HG03135 (cell line): ENCODE measurements around the gene CYB5RL.
"Not testable (repeated sequence)": the region's sequence is repeated elsewhere in the genome, so short reads cannot be mapped to it uniquely, and the experiment has no call there.

ENCODE experiments used
- ATAC-seq: cut with Tn5 transposase; IDR thresholded peaks from one replicate; pipeline ENCODE4 v1.9.1; 2021; ENCODE audit warnings: mild to moderate bottlenecking, moderate library complexity; ENCODE audit not compliant: unreplicated experiment

Gene CYB5RL, protein sequence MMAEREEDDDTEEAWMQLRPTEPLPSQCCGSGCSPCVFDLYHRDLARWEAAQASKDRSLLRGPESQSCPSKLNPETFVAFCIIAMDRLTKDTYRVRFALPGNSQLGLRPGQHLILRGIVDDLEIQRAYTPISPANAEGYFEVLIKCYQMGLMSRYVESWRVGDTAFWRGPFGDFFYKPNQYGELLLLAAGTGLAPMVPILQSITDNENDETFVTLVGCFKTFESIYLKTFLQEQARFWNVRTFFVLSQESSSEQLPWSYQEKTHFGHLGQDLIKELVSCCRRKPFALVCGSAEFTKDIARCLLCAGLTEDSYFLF

DNA sequence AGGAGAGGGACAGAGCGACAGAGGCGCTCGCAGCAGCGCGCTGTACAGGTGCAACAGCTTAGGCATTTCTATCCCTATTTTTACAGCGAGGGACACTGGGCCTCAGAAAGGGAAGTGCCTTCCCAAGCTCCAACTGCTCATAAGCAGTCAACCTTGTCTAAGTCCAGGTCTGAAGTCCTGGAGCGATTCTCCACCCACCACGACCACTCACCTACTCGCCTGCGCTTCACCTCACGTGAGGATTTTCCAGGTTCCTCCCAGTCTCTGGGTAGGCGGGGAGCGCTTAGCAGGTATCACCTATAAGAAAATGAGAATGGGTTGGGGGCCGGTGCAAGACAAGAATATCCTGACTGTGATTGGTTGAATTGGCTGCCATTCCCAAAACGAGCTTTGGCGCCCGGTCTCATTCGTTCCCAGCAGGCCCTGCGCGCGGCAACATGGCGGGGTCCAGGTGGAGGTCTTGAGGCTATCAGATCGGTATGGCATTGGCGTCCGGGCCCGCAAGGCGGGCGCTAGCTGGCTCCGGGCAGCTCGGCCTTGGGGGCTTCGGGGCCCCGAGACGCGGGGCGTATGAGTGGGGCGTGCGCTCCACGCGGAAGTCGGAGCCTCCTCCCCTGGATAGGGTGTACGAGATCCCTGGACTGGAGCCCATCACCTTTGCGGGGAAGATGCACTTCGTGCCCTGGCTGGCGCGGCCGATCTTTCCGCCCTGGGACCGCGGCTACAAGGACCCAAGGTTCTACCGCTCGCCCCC, at the start of gene CYB5RL, which contains the start of gene MRPL37:
Gene CYB5RL, minus strand, starts transcription at position 266 of the 754 bp plus-strand sequence. CDS start 4,414 bp downstream, outside the sequence.
Gene MRPL37, plus strand, starts transcription at position 403 of the 754 bp plus-strand sequence. Its CDS starts 77 bp downstream, at position 480.
- peak; percentile 92 for ATAC-seq

- ATAC-seq = no peak
Measured at GRCh38 chr1:54248966-54249365, 49.1 kb upstream of the CYB5RL start.

DNA sequence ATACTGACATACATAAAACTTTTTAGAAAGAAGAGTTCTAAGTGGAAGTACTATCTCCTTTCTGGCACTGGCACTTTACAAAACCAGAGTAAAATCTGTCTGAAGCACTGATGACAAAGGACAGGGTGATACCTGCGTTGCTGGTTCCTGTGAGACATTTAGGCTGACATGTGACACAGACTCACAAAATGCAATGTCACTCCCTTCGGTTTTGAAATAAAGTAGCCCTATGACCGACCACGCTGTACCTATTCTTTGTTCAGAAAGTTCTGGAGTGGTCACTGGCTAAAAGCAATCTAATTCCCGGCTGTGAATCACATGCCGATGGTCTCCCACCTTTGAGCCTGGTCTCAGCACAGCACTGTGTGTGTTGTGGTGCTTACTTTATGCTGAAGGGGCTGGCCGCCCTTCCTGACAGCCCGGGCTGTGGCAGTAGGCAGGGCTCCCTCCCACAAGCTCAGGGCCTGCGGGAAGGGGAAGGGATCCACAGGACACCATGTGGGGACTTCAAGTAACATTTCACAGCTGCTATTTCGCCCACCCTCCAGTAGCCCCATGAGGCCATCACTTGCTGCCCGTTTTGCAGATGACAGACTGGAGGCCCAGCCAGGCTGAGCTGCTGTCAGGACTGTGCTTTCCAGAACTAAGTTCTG, 48.2 kb upstream of the CYB5RL start:
- ATAC-seq = no peak

GRCh38 chr1:54246116-54246721, 46.4 kb upstream of the CYB5RL start:
- ATAC-seq = no peak

DNA sequence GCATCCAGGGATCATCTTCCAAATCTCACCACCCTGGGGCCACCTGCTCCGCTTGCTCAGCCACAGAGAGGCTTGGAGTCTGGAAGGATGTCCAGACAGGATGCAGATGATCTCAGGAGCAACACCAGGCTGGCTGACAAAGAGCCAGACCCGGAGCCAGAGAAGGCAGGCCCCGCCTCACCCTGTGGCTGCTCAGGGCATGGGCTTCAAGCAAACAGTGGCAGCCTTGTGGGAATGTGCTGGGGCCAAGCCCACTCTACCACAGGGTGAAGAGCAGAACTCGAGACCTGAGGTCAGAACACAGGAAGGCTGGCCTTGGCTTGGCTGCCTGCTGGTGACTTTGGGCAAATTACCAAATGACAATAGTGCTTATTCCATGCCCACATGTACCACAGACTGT, 45.7 kb upstream of the CYB5RL start:
- no peak for ATAC-seq

- ATAC-seq = no peak
Measured at GRCh38 chr1:54244655-54245054, 44.8 kb upstream of the CYB5RL start.

DNA sequence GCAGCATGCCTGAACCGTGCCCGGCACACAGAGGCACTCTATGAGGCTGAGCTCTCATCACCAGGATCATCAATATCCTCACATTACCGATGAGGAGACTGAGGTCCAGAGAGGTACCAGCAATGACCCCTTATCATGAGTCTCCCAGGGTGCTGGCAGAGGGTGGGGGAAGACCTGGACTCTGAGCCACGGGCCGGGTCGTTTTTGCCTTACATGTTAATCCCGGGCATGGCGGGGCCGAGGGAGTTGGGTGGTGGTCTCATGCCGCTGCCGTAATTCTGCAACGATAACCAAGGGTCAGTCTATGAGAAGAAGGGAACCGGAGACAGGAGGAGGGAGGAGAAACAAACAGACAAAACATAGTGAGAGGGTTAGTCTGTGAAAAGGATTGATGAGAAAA, 43.2 kb upstream of the CYB5RL start:
- ATAC-seq = no peak

DNA sequence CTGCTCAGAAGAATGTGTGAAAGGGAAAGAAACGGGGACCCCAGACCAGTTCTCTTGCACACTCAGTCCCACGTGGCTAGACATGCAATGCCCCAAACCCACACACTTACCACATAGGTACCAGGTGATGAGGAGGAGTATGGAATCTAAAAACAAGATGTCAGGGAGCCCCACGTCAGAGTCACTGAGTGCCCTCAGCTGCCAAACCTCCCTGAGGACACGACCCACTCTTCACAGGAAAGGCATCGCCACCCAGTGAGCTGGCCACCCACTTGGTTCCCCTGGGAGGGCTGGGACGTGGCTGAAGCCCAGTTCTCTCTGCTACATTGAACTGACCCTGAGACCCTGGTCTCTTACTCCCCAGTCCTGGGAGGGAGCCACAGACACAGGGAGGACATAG, 41.5 kb upstream of the CYB5RL start:
- no peak for ATAC-seq

DNA sequence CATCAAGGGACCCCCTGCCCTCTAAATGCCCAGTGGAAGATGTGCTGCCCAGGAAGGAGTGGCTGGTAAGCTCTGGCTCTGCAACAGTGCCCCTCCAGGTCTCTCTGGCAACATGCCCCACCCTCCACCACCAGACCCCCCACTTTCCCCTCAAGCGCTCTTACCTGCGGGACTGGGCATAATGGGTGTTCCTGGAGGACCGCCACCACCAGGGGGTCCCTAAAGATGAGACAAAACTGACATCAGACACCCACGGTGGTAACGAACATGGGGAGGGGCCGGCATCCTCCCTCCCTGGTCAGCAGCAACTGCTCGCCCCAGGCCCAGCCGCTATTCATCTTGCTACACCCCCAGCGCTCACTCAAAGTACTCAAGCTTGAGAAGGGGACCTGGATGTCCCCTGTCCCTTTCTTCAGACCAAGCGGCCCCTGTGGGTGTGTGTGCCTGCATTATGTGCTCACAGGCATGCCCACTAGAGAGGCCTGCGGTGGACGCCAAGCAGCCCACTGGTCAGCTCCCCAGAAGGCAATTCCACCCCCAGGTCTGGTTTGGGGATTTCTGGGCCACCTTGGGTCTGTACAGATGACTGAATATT, 41.0 kb upstream of the CYB5RL start:
- ATAC-seq = no peak

GRCh38 chr1:54239631-54240031, 39.8 kb upstream of the CYB5RL start:
- ATAC-seq = no peak

GRCh38 chr1:54239035-54239383, 39.2 kb upstream of the CYB5RL start:
- no peak for ATAC-seq

DNA sequence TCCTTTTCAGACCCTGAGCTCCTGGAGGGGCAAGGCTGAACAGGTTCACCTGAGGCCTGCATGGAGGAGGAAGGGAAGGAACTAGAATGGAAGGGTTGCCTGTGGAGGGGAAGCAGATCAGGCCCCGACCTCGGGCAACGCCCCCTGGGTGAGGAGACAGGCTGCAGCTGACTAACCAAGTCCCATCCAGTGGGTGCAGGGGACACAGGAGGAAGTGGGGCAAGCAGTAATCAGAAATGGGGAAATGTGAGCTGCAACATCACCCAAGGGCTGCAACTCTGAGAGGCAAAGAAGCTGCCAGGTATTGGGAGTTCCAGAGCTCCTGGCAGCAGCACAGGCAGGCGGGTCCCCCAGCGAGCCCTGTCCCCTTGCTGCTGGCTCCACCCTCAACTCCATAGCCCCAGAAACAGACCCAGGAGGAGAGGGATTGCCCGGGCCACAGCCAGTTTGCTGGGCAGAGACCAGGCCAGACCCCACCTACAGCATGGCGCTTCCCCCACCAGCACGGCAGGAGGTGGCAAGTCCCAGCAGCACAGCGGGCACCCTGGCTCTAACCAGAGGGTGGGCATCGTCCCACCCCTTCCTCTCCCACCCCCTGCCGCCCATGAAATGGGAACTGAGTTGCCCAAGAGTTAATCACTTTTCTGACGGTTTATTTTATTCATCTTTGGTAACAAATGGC, 38.7 kb upstream of the CYB5RL start:
- no peak for ATAC-seq

- no peak for ATAC-seq
Measured at GRCh38 chr1:54237586-54237985, 37.8 kb upstream of the CYB5RL start.

- ATAC-seq = no peak
Measured at GRCh38 chr1:54234284-54234683, 34.5 kb upstream of the CYB5RL start.

- ATAC-seq = not testable (repeated sequence)
Measured at GRCh38 chr1:54233196-54233595, 33.4 kb upstream of the CYB5RL start.

DNA sequence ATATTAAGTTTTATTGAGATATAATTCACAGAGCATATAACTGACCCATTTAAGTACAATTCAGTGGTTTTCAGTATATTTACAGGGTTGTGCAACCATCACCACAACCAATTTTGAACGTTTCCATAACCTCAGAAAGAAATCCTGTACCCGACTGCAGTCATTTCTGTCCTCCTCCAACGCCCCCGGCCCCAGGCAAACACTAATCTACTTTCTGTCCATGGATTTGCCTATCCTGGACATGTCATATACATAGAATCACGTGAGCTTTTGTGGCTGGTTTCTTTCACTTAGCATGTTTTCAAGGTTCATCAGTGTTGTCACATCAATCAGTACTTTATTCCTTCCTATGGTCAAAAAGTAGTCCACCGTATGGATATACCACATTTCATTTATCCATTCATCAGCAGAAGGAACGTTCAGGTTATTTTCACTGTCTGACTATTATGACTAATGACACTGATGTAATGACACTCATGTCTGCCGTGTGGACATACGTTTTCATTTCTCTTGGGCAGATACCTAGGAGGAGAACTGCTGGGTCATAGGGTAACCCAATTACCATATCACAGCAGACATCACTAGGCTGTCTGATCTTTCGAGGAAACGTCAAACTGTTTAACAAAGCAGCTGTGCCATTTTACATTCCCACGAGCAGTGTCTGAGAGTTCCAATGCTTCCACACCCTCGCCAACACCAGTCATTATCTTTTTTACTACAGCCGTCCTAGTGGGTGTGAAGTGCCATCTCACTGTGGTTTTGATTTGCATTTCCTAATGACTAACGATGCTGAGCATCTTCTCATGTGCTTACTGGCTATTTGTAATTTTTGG, 30.9 kb upstream of the CYB5RL start:
- ATAC-seq = no peak

GRCh38 chr1:54229281-54229891, 29.6 kb upstream of the CYB5RL start:
- no peak for ATAC-seq

GRCh38 chr1:54228638-54229079, 28.8 kb upstream of the CYB5RL start:
- ATAC-seq = no peak

DNA sequence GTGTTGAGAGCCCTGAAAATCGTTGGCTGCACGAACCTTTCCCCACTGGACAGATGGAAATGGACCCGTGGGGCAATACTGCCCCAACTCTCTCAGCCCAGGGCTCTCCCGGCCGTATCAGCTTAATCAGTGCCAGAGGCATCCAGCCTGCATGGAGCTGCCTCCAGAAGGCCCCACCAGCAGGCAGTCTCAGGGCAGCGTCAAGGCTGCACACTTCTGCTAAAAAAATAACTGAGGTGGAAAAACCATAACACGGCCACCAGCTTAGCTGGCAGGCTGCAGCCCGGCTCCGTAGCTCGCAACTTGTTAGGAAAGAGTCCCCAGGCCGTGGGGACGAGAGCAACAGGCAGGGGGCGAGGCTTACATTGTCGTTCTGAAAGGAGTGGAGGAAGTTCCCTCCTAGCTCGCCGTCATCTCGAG, 28.1 kb upstream of the CYB5RL start:
- no peak for ATAC-seq
